ENCODE data around the gene TMEM185B.

Gene TMEM185B

DNA sequence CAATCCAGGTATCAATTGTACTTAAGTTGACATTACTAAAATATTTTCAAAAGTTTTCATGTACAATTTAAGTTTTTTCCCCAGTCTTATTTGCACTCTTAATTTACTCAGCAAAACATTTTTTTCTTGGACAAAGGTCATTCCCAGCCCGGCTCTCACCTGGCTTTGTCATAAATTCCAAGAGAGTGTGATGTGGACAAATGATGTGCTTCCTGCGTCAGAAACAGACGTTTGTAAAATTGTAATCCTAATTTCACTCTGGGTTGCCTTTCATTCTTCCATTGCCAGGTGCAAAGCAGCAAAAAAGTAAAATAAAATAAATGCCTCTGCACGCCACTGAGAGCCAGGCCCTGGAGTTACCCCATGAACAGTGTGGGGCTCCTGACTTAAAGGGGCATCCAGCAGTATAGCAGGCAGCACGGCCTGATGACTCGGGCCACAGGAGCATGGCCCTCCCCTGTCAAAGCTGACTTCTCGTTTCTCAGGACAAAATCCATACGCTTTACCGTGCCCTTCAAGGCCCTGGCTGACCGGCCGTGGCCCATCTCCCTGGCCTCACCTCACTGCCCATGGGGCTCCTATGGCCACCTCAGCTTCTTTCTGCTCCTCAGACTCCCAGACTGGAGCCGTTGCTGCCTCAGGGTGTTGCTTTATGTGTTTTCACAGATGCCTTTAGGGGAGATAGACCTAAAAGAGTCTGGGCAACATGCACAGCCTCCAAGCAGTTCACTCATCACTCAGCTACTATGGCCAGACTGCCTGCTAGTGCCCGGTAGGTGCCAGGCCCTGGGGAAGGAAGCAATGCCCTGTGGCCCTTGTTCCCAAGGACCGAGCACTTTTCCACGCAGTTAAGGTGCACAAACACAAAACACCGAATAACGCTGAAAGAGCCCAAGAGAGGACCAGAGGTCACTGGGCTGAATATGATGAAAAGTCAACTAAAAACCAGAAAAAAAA is 7.6 kb upstream of the TMEM185B start:
- DNase-seq, result peak in 1 of 5 experiments; percentile 18

DNA sequence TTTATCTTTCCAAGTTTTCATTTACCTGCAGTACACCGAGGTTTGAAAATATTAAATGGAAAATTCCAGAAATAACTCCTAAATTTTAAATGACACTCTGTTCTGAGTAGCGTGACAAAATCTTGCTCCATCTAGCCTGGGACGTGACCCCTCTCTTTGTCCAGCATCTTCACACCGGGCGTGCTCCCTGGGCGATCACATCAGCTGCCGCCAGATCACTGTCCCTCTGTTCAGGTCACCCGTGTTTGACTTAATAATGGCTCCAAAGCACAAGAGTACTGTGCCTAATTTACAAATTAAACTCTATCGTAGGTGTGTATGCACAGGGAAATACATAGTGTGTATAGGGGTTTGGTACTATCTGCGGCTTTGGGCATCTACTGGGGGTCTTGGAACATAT is 6.1 kb upstream of the TMEM185B start:
- no peak for DNase-seq

DNA sequence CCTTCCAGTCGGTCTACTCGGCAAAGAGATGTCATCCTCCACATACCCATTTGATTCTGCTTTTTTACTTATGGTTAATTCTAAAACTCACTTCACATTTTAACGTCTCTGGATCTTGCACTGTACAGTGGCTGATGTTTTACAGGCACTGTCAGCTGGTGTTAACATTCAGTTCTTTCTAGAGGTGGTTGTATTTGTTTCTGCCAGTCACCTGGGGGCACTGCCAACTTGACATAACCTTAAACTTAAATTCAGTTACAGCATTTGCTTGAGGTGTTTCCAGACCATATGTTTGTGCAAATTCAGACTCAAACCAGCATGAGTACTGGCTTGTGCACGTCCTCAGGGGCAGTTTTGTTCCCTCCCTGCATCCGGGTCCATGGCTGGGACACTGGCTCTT is 5.3 kb upstream of the TMEM185B start:
- DNase-seq, result peak in 1 of 5 experiments; percentile 78

DNA sequence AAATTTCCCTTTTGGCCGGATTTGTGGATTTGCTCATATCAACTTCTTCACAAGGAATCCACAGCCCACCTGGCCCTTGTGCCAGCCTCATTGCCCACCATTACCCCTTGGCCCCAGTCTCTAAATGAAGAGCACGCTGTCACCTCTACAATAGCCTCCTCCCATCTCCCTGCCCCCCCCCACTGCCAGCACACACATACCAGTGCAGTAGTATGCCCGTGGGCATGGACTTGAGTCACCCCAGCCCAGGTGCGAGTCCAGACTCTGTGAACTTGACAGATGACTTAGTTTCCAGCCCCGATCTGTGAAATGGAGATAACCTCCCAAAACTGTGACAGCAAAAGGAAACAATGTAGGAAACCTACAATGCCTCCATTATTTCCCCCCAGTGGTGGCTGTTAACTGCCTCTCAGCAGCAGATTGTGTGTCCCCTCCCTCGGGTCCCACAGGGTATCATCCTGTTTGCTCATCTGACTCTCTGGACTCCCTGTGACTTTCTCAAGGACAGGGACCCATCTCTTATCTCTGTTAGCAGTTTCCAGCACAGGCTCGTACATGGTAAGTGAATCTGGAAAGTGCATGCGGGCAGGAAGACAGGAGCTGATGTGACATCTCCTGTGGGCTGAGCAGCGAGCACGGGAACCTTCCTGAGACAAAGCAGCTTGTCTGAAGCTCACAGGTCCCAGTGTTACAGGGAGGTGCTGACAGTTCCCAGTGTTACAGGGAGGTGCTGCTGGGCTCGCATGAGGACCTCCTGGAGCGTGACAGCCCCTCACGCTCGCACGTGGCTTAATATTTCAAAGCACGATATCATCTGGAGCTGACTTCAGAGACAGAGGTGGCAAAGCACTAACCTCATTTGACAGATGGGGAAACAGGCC is 4.2 kb upstream of the TMEM185B start:
- DNase-seq, result no peak

DNA sequence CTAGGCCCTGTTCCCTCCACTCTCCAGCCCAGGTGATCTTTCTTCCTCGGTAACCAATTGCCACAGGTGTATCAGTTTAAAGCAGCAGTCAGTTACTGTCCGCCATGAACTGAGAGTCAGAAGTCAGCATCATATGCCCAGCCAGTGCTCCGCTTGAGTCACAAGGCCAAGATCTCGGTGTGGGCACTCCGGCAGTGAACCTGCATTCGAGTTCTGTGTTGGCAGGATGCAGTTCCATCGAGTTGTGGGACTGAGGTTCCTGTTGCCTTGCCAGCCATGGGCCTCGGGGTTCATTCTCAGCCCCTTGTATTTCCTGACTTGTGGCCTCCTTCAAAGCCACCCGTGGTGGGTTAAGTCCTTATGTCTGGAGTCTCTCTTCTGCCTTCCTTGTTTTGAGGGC is 3.1 kb upstream of the TMEM185B start:
- DNase-seq, result no peak

DNA sequence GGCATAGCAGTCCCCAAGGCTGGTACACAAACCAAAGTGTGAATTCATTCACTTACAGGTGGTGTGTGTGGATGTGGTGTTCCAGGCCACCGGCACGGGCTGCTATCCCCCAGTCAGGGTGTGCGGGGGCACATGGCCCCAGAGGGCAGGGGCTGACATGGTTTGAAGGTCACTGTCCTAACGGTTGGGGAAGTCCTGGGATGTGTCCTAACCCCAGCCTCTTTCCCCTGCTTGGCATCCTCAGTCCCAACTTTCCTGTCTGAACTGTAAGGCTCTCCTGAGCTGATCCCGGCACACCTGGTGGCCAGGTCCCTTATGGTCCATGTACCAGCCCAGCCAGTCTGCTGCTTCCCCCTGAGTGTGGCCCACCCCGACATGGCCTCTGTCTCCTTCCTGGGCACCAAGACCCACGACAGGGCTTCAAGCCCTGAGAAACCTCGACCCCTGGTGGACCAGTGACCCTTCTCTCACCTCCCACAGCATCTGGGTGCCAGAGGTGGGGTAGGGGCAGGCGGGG is 2.4 kb upstream of the TMEM185B start:
- no peak for DNase-seq

DNA sequence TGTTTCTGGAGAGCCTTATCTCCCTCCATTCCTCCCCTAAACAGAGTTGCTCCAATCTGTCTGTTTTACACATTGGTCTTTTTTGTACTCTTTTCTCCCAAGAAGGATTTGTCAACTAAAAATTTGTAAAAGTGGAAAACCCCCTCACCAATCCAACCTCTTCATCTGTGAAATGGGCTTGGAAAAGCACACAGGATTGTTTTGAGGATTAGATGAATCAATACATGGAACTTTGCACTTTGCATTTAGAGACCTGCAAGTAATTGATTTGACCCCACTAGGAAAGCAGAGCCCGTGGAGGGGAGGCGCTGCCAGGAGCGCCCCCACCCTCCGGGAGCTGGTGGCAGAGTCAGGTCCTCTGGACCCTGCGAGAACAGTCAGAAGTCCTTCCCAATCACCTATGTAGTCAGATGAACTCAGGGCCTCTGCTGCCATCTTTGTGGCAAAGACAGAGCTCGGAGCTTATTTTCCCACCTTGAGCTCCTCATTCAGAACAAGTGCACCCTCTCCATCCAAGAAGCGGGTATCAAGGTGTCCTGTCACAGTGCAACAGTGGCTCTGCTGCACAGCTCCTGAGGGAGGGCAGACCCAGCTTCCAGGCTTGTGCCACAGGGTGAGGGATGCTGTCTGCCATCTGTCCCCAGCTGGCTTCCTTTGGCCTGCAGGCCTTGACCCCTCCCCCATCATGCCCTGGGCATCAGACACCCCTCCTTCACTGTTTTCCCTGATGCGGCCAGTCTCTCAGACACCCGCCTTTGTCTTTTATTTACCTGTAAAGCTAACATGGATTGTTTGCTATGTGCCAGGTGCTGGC is 1.7 kb upstream of the TMEM185B start:
- DNase-seq, result no peak

DNA sequence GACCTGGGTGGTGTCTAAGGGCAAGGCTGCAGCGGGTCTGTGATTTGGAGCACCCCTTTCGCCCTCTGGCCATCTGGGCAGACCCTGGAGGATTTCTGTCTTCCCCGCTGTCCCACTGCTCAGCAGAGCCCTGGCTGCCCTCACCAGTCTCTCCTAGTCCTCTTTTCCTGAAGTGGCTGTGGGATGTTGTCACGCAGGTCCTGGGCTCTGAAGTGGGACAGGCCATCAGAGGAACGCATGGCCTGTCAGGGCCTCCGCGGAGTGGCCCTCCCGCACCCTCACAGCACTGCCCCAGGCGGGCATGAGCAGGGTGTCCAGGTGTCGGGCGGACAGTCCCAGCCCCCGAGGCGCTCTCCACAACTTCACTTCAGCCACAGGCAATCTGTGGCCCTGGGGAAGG is 1.1 kb upstream of the TMEM185B start:
- DNase-seq, result no peak

DNA sequence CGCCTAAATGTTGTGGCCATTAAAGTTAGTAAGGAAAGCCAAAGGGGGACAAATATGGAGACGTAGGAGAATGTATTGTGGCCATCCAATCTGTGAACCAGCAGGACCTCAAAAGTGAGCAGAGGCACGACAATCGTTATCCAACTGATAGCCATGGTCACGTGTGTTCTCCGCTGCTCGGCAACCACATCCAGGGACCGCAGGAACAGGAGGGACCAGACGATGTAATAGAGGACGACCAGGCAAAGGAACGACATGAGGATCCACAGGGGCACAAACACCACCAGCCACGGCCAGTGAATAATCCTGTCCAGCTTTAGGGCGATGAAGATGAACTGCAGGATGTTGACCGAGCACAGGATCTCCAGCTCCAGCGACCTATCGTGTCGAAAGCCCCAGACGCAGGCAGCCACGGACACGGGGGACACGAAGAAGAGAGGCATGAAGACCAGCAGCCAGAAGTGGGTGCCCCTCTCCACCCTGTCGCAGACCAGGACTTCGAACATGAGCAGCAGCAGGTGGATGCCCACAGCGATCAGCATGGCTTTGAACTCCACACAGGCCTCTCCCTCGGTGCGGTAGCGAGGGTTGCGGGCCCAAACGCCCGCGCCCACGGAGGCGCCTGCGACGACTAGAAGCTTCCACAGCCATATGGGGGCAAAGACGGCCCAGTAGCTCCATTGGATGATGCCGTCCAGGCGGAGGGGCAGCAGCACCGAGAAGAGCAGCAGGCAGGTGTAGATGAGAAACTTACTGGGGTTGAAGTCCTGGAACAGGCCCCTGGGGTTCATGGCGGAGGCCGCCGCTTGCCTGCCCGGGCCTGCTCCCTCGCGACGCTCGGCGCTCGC is 790 bp downstream of the TMEM185B start:
- DNase-seq, result no peak

DNA sequence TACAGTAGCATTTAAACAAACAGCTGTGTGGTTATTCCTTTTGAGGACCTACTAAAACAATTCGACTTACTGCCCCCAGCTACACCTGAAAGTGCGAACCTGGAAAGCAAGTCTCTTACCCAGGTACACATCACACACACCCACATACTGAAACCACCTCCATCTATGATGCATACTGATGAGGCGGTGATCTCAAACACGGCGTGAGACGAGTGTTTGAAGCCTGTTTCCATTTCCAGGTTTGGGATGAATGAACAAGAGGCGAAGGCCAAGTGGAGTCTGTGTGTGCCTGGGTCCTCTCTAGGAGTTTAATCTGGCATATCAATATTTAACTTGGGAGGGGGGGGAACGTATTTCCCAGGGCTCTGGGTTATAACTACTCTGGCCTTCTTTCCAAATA is 1.6 kb downstream of the TMEM185B start:
- no peak for DNase-seq

DNA sequence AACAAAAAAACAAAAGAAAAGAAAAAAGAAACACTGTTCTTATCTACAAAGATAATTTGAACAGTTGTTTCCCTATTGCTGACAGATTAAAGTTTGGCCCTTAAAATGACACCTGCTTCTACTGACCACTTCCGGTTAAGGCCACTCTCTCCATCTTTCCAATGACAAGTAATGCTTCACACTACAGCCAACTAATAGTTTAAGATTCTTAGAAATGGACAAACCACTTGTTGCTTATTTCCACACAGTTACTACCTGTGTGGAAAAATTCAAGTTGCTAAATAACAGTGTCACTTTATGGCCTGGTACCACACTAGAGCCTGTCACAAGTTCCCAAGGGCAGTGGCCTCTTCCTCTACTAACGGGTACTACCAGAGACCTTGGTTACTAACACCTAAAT is 2.4 kb downstream of the TMEM185B start:
- no peak for DNase-seq

DNA sequence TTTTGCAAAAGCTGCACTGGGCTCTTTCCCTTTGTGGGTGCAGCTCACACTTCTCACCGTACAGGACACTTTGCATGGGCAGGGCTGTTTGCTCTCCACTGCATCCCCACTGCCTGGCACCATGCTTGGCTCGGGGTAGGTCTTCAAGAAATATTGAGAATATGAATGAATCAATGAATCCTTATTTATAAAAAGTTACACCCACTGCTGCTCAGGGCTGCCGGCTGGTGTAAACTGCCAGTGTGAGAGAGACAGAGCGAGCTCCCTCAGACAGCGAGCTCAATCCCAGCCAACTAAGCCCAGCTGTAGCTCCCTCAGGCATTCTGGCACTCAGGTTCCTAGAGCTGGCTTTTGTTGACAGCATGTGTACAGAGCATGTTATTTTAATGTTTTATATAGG is 3.4 kb downstream of the TMEM185B start:
- no peak for DNase-seq

DNA sequence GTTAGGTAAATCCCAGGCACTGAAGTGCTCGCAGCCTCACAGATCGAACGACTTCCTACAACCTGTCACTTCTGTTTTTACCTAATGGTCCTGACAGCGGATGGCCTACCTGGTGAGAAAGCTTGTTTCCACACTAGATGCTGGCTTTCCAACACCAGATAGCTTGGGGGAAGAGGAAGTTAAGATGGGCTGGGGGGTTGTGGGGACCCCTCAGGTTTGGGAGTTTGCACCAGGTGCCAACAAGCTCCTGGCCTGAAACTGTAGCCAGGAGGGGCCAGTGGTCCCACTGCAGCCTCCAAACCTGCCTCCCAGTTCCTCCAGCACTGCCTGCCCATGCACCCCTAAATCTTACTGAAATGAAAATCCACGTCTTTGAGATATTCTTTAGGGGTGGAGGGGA is 3.9 kb downstream of the TMEM185B start:
- no peak for DNase-seq

DNA sequence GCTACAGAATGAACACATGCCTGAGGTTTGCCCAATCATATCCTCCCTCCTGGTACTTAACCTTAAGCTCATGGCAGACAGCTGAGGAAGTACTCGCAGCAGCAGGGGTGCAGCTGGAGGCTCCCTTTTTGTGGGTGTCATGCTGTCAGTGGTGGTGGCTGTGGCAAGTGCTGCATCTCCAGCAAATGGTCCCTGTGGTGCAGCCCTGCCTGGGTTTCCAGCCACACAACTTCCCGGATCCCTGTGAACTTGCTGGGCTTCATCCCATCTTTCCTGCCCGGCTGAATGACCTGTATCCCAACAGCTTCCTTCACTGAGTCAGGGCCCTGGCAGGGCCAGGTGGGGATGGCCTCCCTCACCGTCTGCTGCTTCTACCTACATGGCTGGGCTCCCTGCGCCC is 5.0 kb downstream of the TMEM185B start:
- no peak for DNase-seq

DNA sequence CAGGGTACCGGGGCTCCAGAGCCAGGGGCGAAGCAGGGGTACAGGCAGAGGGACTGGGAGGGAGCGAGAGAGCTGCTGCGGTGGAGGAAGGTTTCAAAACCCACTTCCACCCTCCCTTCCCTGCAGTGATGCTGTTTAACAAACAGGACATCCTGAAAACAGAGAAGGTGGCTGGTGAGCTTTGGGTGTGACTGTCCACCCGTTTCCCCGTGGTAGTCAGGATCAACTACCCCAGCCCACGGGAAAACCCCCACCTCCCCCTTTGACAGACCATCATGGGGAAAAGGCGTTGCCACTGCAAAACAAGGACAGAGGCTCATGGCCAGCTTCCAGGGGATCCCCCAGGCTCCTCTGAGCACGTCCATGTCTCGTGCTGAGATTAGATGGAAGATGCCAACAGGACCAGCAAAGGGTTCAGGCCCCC is 12.9 kb downstream of the TMEM185B start:
- DNase-seq, result peak in 1 of 5 experiments; percentile 74

DNA sequence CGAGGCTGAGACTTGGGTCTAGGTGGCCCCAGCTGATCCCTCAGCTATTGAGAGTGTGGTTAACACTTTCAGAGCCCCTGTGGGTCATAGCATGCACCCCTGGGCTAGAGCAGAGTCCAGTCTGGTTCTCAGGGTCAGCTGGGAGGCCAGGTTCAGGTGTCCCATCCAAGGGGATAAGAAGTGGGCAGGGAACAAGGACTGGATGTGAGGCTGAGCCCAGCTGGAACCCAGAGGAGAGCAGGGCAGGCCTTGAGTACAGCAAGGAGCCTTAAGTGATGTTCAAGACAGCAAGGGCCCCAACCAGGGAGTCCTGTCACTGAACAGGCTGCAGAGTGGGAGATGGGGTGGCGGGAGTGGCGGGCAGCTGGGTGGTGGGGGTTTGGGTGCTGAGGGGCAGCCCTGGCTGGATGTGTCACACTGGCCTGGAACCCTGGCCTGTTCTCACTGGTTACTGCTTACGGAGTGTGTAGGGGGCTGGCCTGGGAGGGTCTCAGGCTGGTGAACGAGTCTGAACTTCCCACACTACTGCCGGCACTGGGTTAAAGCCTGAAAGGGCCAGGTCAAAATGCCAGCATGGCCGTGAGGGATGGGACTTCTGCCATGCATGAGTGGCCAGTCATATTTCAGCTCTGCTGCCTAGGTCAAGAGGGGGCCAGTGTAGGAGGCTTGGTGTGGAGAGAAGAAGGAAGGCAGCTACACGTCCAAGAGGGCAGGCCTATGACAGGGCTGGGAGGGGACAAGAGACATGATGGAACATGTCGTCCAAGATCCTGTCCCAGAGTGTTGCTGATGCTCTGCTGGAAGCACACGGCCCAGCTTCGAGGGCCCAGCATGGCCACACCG is 13.6 kb downstream of the TMEM185B start:
- no peak for DNase-seq

DNA sequence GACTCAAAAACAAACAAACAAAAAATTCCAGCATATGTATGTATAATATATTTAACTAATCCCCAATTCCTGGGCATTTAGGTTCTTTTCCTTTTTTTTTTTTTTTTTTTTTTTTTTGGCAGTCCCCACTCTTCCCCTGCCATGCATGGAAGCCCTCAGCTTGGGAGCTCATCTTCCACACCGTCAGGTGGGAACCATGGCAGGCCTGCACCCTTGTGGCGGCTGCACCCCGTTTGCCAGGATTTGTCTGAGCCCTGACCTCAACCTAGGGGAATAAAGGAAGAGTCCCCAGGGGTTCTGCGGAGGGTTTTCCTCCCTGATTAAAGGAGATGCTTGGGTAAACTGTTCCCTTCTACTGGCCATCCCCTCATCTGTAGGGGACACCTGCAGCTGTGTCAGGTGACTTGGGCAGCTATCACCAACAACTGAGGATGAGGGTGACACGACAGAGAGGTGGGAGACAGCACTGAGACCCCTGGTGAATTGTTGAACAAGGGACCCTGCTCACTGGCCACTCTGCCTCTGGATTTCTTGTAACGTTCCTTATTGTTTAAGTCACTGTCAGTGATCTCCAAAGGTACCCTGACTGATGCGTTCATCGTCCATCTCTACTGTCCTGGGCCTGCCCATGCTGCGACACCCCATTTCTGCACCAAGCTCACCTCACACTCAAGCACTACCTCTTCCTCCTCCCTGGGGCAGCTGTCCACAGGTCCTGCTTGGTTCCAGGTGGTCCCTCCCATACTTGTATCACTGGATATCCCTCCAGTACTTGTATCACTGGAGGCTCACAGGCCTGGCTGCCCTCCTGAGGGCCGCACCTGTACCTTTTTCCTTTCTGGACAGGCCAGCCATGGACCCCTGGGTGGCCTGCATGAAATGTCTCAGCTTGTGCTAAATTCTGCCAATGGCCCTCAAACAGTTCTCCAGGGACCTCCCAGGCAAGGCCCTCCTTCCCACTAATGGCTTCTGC is 14.5 kb downstream of the TMEM185B start:
- no peak for DNase-seq

DNA sequence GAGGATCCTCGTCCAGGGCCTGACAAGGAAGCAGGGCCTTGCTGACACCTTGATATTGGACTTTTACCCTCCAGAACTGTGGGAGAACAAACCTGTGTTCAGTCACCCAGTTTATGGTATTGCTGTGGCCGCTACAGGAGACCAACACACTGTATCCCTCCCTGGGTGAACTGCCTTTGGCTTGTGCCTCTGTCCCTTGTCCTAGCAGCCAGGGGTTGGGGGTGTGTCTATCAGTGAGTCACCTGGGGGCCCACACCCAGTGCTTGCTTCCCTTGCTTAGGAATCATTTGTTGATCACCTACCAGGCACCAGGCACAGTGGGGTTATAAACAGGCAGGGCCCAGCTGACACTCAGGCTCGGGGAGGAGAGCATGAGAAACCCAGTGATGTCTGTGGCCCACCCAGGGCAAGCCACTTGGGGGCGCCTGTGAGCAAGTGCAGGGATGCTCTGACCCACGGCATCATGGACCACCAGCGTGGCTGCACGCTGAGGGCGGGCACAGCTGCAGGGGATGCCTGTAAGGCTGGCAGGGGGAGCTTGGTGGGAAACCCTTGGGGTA is 17.1 kb downstream of the TMEM185B start:
- DNase-seq, result peak in 2 of 5 experiments; percentile 26 to 43
